Cerebellar cortex (tissue), 1 donor: ENCODE results near the gene HMGN4.
"Not testable (repeated sequence)": the region's sequence is repeated elsewhere in the genome, so short reads cannot be mapped to it uniquely, and the experiment has no call there.

ENCODE experiments used
- DNase-seq: peaks from one replicate; pipeline ENCODE4 v3.0.0-alpha.2; 2015; ENCODE audit warnings: low spot score

Gene HMGN4

GRCh38 chr6:26537846-26538571, at the start of gene HMGN4:
TSS of gene HMGN4 (plus strand) at chr6:26538366. CDS start at chr6:26545207, 6,841 bp downstream.
- DNase-seq = peak; percentile 95

- no peak for DNase-seq
Measured at GRCh38 chr6:26489996-26490964, 47.9 kb upstream of the HMGN4 start.

GRCh38 chr6:26491604-26492003, 46.6 kb upstream of the HMGN4 start:
- no peak for DNase-seq

- peak; percentile 40 for DNase-seq
Measured at GRCh38 chr6:26493258-26493657, 44.9 kb upstream of the HMGN4 start.

- no peak for DNase-seq
Measured at GRCh38 chr6:26494117-26494516, 44.0 kb upstream of the HMGN4 start.

- no peak for DNase-seq
Measured at GRCh38 chr6:26495281-26495680, 42.9 kb upstream of the HMGN4 start.

- DNase-seq = no peak
Measured at GRCh38 chr6:26497610-26498009, 40.6 kb upstream of the HMGN4 start.

GRCh38 chr6:26500102-26500501, 38.1 kb upstream of the HMGN4 start, which contains the start of gene BTN1A1:
TSS of gene BTN1A1 (plus strand) at chr6:26500303. CDS start at chr6:26501287, 984 bp downstream.
- DNase-seq = no peak

- no peak for DNase-seq
Measured at GRCh38 chr6:26501482-26501986, 36.6 kb upstream of the HMGN4 start.

- DNase-seq = no peak
Measured at GRCh38 chr6:26502165-26502564, 36.0 kb upstream of the HMGN4 start.

- DNase-seq = no peak
Measured at GRCh38 chr6:26502626-26503025, 35.5 kb upstream of the HMGN4 start.

- DNase-seq = no peak
Measured at GRCh38 chr6:26507658-26508057, 30.5 kb upstream of the HMGN4 start.

GRCh38 chr6:26511033-26511432, 27.1 kb upstream of the HMGN4 start:
- not testable (repeated sequence) for DNase-seq

- no peak for DNase-seq
Measured at GRCh38 chr6:26514984-26515383, 23.2 kb upstream of the HMGN4 start.

GRCh38 chr6:26516481-26517427, 21.4 kb upstream of the HMGN4 start:
- no peak for DNase-seq

- DNase-seq = no peak
Measured at GRCh38 chr6:26519359-26519758, 18.8 kb upstream of the HMGN4 start.

- DNase-seq = peak; percentile 75
Measured at GRCh38 chr6:26520237-26520849, 17.8 kb upstream of the HMGN4 start.

GRCh38 chr6:26520850-26521599, 17.1 kb upstream of the HMGN4 start:
- peak; percentile 93 for DNase-seq

GRCh38 chr6:26521600-26522391, 16.4 kb upstream of the HMGN4 start:
- peak; percentile 73 for DNase-seq
